K562 (cell line): ENCODE data around the gene NDUFA7. TPM values are rescaled to one million over a fixed set of nuclear protein-coding genes. Genes with fewer than 3 reads are reported as not detected.

Experiments
- ATAC-seq: fragments of 200-7000 bp; cut with Tn5 transposase; 3 replicates; pipeline ENCODE4 v1.9.1; 2020; ENCODE audit warnings: moderate library complexity
- BruUV-seq: library from RNA; stranded (reverse); fragments of 400-500 nt; replicated peaks from 2 replicates; lab custom pipeline; 2021; lab: Mats Ljungman, UMichigan
- CTCF ChIA-PET: fragments of 300-600 bp; formaldehyde crosslinking; extraction: SDS; loops from one replicate; lab custom pipeline; 2021; ENCODE audit warnings: low intra/inter-chr PET ratio; lab: Yijun Ruan, JAX
- POLR2A ChIA-PET: fragments of 300-600, 350-650 bp; sonication (Branson Sonifier 250); formaldehyde crosslinking; extraction: SDS; loops from one replicate; lab custom pipeline; 2021; ENCODE audit warnings: antibody characterized with exemption, inconsistent platforms; lab: Yijun Ruan, JAX
- DNase-seq, 4 experiments: peaks; one replicate each; pipeline versions ENCODE4 v3.0.0 to v3.0.0-alpha.2; 2011 to 2018; ENCODE audit warnings: low spot score in 3 of 4, mixed read lengths in 3 of 4; ENCODE audit errors: extremely low read depth in 1 of 4
- FAIRE-seq: peaks from 2 replicates; lab custom pipeline; 2011; peaks lifted over from hg19 to GRCh38; lab: Jason Lieb, UNC
- H2AFZ ChIP-seq: 2 replicates; pipeline ENCODE4 v1.6.0; 2011; ENCODE audit warnings: low read depth, low read length, control low read depth, inconsistent platforms
- H3K27ac ChIP-seq: fragments of 200-600 bp; 3 replicates; pipeline ENCODE4 v1.8.0; 2011; ENCODE audit warnings: low read depth, mild to moderate bottlenecking, control low read depth, inconsistent platforms, low read length, moderate library complexity, mixed read lengths; ENCODE audit errors: extremely low read depth
- H3K27me3 ChIP-seq, 2 experiments: fragments of 300-600 bp in 1 of 2; 2 replicates in 1 of 2; 3 replicates in 1 of 2; pipeline versions ENCODE4 v1.6.0 to v1.8.0; 2011; ENCODE audit warnings: inconsistent platforms in 2 of 2, low read length in 2 of 2, mild to moderate bottlenecking in 1 of 2, mixed read lengths in 1 of 2, moderate library complexity in 1 of 2; ENCODE audit not compliant: control insufficient read depth in 2 of 2, insufficient read depth in 2 of 2
- H3K36me3 ChIP-seq: fragments of 300-600 bp; 3 replicates; pipeline ENCODE4 v1.8.0; 2011; ENCODE audit warnings: mild to moderate bottlenecking, low read length, inconsistent platforms; ENCODE audit not compliant: control insufficient read depth, insufficient read depth
- H3K4me1 ChIP-seq, 2 experiments: fragments of 200-600 bp in 1 of 2; replicated peaks in 1 of 2; 2 replicates in 1 of 2; 3 replicates in 1 of 2; pipeline versions ENCODE4 v1.5.1 to v1.8.0; 2011; ENCODE audit warnings: inconsistent platforms in 2 of 2, low read length in 2 of 2, mild to moderate bottlenecking in 1 of 2, mixed read lengths in 1 of 2, moderate library complexity in 1 of 2; ENCODE audit not compliant: control insufficient read depth in 2 of 2, insufficient read depth in 2 of 2
- H3K4me2 ChIP-seq: 2 replicates; pipeline ENCODE4 v1.6.1; 2011; ENCODE audit warnings: low read length, control low read depth, inconsistent platforms, mixed read lengths; ENCODE audit not compliant: insufficient read depth
- H3K4me3 ChIP-seq: fragments of 200-600 bp; sonication (generic), shearing (Covaris generic); 2 replicates; pipeline ENCODE4 v1.5.1; 2016; ENCODE audit warnings: control low read depth, inconsistent platforms
- H3K79me2 ChIP-seq: fragments of 200-600 bp; 3 replicates; pipeline ENCODE4 v1.8.0; 2011; ENCODE audit warnings: low read length, inconsistent platforms; ENCODE audit not compliant: control insufficient read depth, insufficient read depth
- H3K9ac ChIP-seq, 2 experiments: 2 replicates each; pipeline versions ENCODE4 v1.6.0 to v1.6.1; 2011; ENCODE audit warnings: low read depth in 2 of 2, low read length in 2 of 2, control low read depth in 1 of 2, inconsistent platforms in 1 of 2, mild to moderate bottlenecking in 1 of 2, mixed read lengths in 1 of 2; ENCODE audit not compliant: insufficient read depth in 1 of 2
- H3K9me1 ChIP-seq: one replicate; pipeline ENCODE4 v1.6.0; 2011; ENCODE audit warnings: inconsistent platforms, mild to moderate bottlenecking, low read length, moderate library complexity; ENCODE audit not compliant: control insufficient read depth, insufficient read depth
- H3K9me3 ChIP-seq: replicated peaks from 2 replicates; pipeline ENCODE4 v1.5.1; 2011; ENCODE audit warnings: low read depth, low read length, inconsistent platforms; ENCODE audit not compliant: control insufficient read depth, insufficient read depth
- H4K20me1 ChIP-seq: replicated peaks from 2 replicates; pipeline ENCODE4 v1.6.1; 2011; ENCODE audit warnings: low read length, inconsistent platforms, mixed read lengths; ENCODE audit not compliant: control insufficient read depth, insufficient read depth
- BCOR ChIP-seq: fragments of 450-650 bp; IDR thresholded peaks from 2 replicates; pipeline ENCODE4 v1.6.1; 2016
- POLR2G ChIP-seq: fragments of 200-400 bp; formaldehyde crosslinking; IDR thresholded peaks from 2 replicates; pipeline ENCODE4 v1.6.1; 2017; ENCODE audit warnings: low read depth, mild to moderate bottlenecking, antibody characterized with exemption, low read length, moderate library complexity
- RBM25 ChIP-seq: fragments of 200-400 bp; formaldehyde crosslinking; IDR thresholded peaks from 2 replicates; pipeline ENCODE4 v1.6.1; 2018; ENCODE audit warnings: low read length, low read depth, moderate library complexity; ENCODE audit not compliant: severe bottlenecking
- SRSF1 ChIP-seq: fragments of 200-400 bp; formaldehyde crosslinking; IDR thresholded peaks from 2 replicates; pipeline ENCODE4 v1.6.1; 2017; ENCODE audit warnings: mild to moderate bottlenecking, low read depth, low read length, moderate library complexity
- WGBS: fragments of 100-300 bp; shearing (Covaris generic); methylation state at CpG from one replicate; pipeline ENCODE4 v1.1.6; 2016; ENCODE audit warnings: low coverage, mixed read lengths; ENCODE audit not compliant: insufficient coverage; ENCODE audit errors: missing lambda C conversion rate; 5-methylcytosine and 5-hydroxymethylcytosine counted together
- in situ Hi-C: fragments of 300-500 bp; cut with MboI; formaldehyde crosslinking; loops from 4 replicates; pipeline ENCODE4 v1.15.0; 2018; ENCODE audit warnings: inconsistent platforms, mixed read lengths
- intact Hi-C: fragments of 100-400 bp; cut with micrococcal nuclease; formaldehyde crosslinking; loops from 2 replicates; pipeline ENCODE4 v1.14.2; 2022
- polyA plus RNA-seq, 8 experiments: library from polyadenylated mRNA; depleted of rRNA in 4 of 8; stranded (reverse) in 5 of 8; unstranded in 3 of 8; fragments of >200 nt; fragmentation: Nextera tagmentation in 2 of 8; fragmentation: Illumina TruSeq in 1 of 8; extraction: Ambion mirVana in 2 of 8; extraction: Trizol in 1 of 8; gene quantifications; 2 replicates each; pipeline versions ENCODE4 v1.2.1 to v1.2.3, GENCODE V29; 2011 to 2014; ENCODE audit warnings: inconsistent platforms in 1 of 8, missing spikeins in 1 of 8
- total RNA-seq, 7 experiments: library from RNA; depleted of rRNA in 6 of 7; stranded (reverse); fragments of >200 nt in 6 of 7; fragmentation: Illumina TruSeq in 2 of 7; extraction: Trizol in 2 of 7; gene quantifications; 2 replicates each; pipeline versions ENCODE4 v1.2.1 to v1.2.3, GENCODE V29; 2011 to 2021; ENCODE audit warnings: low replicate concordance in 1 of 7

Gene NDUFA7
- total and polyA plus RNA-seq, 9 of the 15 experiments (the other 6 are each of a cell fraction or from before 2014, with no cell fraction given): 70.8 to 348 (median 142) TPM

DNA sequence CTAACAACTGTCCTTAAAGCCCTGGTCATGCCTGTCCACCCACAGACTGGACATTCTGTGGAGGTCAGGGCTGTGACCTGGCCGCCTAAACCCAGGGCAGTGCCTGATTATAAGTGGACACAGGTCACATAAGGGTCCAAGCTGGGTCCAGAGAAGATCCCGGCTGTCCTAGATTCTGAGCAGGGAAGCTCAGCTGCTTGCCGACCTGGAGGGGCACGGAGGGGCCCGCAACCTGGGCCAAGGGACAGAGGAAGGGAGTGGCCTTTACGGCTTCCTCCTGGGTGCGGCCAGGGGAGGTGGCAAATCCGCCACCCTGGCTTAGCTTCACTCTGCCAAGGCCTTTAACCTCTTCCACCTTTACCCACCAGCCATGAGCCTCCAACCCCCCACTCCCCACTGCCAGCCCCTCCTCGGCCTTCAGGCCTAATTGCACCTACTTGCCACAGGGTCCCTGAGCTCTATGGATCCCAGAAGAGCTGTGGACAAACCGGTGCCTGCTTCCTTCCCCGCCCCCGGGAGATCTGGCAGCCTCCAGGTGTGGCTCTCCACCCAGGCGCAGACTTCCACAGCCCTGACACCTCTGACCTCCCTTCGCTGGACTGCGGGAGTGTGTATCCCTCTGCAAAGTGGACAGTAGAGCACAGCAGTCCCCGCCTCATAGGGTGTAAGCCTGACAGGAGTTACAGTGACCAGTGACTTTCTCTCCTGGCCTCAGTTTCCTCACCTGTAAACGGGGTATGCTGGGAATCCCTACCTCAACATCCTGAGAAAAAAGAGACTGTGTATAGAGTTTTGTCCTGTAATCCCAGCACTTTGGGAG, 14.7 kb downstream of the NDUFA7 start:
- BruUV-seq: TSS peak; percentile 43
- Histone ChIP-seq H3K27me3 (no peaks in the 10 kb centered on the region), H2AFZ (no peak overlapping the region), H4K20me1 (no peaks in the 10 kb centered on the region; the same call in 1 of the 2 replicates), H3K79me2 (peaks cover 25% of the 10 kb centered on the region), H3K4me2 (peak overlapping the region; percentile 96), H3K9me1 (no peaks in the 10 kb centered on the region), H3K9me3 (no peaks in the 10 kb centered on the region), H3K4me1 (peaks cover 28 to 66% of the 10 kb centered on the region in 2 experiments; a peak in 4 of 5 replicates), H3K4me3 (peak overlapping the region; percentile 51; the same call in 1 of the 2 replicates), H3K36me3 (peaks cover 51% of the 10 kb centered on the region; the same call in 2 of the 3 replicates), H3K9ac (peak overlapping the region; percentile 62 to 92), H3K27ac (peak overlapping the region; percentile 20; the same call in 1 of the 3 replicates)
- peak in 3 of 4 experiments; percentile 43 to 51 (median 45) for DNase-seq
- POLR2A ChIA-PET: interaction anchor here (0.5 to 2.4 kb wide), 6 partner anchors 12 to 293 kb away, joined by 3 to 11 read pairs (median 3); partner anchors contain the start of genes NDUFA7 and RPS28
- 55% methylated on average over 13 of the region's 17 CpGs for WGBS
- in situ Hi-C loops (loop anchor here (5.0 kb wide), 1 partner anchor 39 kb away; no protein-coding TSS in a partner anchor), intact Hi-C loops (no loop called here)
- FAIRE-seq: peak; percentile 11
- no peak for ATAC-seq
- CTCF ChIA-PET: no interaction called here
- TF ChIP-seq BCOR (0 out of 2 replicates have a peak, but pooled peaks have one; percentile 12), SRSF1 (no peak), RBM25 (peak; percentile 30), POLR2G (peak; percentile 48)
